ENCODE data around the gene TRIM72.
"Not testable (repeated sequence)": the region's sequence is repeated elsewhere in the genome, so short reads cannot be mapped to it uniquely, and the experiment has no call there.

Gene TRIM72, protein sequence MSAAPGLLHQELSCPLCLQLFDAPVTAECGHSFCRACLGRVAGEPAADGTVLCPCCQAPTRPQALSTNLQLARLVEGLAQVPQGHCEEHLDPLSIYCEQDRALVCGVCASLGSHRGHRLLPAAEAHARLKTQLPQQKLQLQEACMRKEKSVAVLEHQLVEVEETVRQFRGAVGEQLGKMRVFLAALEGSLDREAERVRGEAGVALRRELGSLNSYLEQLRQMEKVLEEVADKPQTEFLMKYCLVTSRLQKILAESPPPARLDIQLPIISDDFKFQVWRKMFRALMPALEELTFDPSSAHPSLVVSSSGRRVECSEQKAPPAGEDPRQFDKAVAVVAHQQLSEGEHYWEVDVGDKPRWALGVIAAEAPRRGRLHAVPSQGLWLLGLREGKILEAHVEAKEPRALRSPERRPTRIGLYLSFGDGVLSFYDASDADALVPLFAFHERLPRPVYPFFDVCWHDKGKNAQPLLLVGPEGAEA

GRCh38 chr16:31213877-31214707, at the start of gene TRIM72:
Gene TRIM72, plus strand, starts transcription at chr16:31214119. Its CDS starts 620 bp downstream, at chr16:31214739.
- DNase-seq (ENCODE audit: low read depth in 2 of 2): no peak

DNA sequence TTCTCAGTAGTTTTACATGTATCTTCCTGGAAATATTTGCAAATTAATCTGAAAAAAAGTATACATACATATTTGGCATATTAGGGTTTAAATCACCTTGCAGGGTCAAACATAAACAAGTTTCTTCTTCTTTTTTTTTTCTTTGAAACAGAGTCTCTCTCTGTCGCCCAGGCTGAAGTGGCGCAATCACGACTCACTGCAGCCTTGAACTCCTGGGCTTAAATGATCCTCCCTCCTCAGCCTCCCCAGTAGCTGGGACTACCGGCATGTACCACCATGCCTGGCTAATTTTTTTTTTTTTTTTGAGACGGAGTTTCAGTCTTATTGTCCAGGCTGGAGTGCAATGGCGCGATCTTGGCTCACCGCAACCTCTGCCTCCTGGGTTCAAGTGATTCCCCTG, 46.6 kb upstream of the TRIM72 start:
- no peak for DNase-seq (ENCODE audit: low read depth in 2 of 2)

- no peak for DNase-seq (ENCODE audit: low read depth in 2 of 2)
Observed at GRCh38 chr16:31168848-31169247, 45.1 kb upstream of the TRIM72 start.

GRCh38 chr16:31170048-31170447, 43.9 kb upstream of the TRIM72 start:
- not testable (repeated sequence) for DNase-seq (ENCODE audit: low read depth in 2 of 2)

DNA sequence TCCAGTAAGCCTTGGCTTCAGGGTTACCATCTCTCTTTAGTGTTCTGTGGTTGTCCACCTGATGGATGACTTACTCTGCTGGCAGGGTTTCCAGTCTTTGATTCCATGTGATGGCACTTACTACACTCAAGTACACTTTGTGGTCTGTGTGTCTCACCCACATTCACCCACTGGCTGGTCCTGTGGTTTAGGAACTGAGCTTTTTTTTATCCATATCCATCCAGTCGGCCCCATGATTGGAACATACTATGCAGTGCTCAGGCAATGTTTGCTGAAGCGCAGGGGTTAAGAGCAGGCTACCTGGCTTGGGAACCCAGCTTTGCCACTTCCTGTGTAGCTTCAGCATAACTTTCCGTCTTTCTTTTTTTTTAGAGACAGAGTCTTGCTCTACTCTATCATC, 36.8 kb upstream of the TRIM72 start:
- peak in 1 of 2 donors; percentile 25 for DNase-seq (ENCODE audit: low read depth in 2 of 2)

DNA sequence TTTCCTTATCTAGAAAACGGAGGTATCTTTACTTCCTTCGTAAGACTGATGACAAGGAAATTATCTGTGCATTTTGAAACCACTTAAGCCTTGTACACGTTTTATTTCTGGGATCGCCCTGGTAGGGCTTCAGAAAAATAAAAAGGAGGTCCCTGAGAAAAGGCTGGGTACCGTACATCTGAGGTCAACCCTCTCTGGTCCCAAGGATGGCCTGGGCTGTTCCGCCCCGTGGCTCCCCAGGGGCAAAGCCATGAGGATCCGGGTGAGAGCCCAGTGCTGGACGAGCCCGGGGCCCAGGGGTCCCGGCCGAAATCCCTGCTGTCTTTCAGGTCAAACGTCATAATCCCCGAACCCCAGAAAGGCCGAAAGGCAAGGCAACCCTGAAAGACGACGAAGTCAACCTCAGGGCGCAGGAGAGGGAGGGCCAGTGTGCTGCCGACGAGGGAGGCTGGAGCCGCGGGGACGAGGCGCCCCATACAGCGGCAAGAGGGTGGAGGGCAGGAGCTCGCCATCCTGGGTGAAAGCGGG, 34.6 kb upstream of the TRIM72 start:
- DNase-seq (ENCODE audit: low read depth in 2 of 2): no peak

DNA sequence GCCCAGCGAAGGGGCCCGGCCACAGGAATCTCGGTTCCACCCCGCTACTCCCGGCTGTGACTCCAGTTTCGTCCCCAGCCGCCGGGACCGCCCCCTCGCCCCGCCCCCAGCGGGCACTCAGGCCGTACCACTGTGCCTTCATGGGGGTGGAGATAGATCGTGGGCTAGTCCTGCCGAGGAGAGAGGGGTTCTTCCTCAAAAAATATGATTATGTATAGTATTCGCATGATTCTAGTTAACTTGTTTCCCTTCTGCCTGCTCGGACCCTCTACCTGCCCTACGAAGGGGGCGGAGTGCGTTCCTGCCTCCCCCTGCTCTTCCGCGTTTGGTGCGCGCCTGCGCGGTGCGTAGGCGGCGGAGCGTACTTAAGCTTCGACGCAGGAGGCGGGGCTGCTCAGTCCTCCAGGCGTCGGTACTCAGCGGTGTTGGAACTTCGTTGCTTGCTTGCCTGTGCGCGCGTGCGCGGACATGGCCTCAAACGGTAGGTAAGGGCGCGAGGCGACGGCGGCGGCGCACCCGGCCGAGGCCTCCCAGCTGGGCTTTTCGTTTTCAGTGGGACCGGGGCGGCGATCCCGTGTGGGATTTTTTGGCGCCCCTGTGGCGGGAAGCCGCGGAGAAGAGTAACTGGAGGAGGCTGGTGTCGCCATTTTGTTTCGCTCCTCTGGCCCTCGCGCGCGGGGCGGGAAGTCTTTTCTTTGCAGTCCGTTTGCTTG, 34.0 kb upstream of the TRIM72 start, which contains the start of gene FUS:
FUS (plus strand) TSS at position 393 of the 713 bp plus-strand sequence; CDS start at position 469, 76 bp downstream.
- peak; percentile 83 to 86 for DNase-seq (ENCODE audit: low read depth in 2 of 2)

- no peak for DNase-seq (ENCODE audit: low read depth in 2 of 2)
Observed at GRCh38 chr16:31181102-31181830, 32.7 kb upstream of the TRIM72 start.

DNA sequence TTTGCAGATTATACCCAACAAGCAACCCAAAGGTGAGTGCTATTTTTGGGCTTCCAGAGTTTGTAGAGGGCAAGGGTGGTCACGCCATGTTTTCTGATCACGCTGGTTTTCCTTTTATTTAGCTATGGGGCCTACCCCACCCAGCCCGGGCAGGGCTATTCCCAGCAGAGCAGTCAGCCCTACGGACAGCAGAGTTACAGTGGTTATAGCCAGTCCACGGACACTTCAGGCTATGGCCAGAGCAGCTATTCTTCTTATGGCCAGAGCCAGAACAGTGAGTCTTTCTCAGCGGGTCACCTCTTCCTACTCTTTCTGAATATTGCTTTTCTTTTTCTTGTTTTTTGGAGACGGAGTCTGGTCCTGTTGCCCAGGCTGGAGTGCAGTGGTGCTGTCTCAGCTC, 31.5 kb upstream of the TRIM72 start:
- no peak for DNase-seq (ENCODE audit: low read depth in 2 of 2)

DNA sequence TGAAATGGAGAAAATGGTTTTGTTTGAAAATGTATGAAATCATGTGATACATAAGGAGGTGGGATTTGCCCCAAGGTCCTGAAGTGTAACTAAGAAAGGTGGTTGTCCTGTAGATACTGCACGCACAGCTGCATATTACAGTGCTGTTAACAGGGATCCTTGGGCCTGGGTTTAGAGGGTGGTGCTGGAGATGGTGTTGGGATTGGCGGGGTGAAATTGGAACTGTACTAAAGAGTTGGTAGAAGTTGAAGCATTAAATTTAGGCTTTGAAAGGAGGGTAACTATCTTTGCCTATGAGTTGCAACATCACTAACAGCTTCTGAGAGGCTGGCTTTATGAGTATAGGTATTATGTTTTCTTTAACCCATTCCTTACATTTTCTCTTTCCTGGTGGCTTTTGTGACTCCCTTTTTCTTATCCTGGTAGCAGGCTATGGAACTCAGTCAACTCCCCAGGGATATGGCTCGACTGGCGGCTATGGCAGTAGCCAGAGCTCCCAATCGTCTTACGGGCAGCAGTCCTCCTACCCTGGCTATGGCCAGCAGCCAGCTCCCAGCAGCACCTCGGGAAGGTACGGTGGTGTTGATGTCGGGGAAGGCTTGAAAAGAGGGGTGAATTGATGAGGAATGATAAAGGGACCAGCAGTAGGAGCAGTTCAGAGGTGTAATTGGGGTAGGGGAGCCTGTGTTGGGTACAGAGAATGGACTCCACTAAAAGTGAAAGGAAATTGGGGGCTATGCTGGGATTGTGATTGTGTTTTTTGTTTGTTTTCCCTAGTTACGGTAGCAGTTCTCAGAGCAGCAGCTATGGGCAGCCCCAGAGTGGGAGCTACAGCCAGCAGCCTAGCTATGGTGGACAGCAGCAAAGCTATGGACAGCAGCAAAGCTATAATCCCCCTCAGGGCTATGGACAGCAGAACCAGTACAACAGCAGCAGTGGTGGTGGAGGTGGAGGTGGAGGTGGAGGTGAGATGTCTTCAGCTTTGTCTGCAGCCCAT, 30.2 kb upstream of the TRIM72 start:
- no peak for DNase-seq (ENCODE audit: low read depth in 2 of 2)

DNA sequence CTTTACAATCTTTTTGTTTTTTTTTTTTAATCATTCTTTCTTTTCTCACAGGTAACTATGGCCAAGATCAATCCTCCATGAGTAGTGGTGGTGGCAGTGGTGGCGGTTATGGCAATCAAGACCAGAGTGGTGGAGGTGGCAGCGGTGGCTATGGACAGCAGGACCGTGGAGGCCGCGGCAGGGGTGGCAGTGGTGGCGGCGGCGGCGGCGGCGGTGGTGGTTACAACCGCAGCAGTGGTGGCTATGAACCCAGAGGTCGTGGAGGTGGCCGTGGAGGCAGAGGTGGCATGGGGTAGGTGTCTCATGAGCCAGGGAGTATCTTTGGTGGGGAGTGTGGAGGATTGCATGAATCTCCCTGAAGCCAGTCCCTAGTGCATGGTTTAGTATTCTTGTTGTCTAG, 29.0 kb upstream of the TRIM72 start:
- DNase-seq (ENCODE audit: low read depth in 2 of 2): no peak

GRCh38 chr16:31185339-31185738, 28.6 kb upstream of the TRIM72 start:
- DNase-seq (ENCODE audit: low read depth in 2 of 2): no peak

DNA sequence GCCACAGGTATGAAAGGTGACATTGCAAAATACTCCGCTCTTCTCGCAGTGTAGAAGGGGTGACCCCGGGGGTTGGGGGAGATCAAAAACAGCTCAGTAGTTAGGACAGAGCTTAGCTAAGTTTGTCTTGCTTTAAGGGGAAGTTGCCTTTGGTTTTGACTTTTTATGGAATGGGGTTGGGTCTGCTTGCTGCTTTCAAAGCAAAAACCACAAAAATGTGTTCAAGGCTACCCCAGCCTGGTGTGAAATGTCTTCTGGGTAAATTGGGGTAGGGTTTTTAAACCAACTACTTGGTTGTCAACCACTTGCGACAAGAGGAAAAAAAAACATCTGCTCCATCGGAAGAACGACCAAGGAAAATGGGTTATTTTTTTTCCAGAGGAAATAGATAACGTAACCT, 27.7 kb upstream of the TRIM72 start:
- no peak for DNase-seq (ENCODE audit: low read depth in 2 of 2)

DNA sequence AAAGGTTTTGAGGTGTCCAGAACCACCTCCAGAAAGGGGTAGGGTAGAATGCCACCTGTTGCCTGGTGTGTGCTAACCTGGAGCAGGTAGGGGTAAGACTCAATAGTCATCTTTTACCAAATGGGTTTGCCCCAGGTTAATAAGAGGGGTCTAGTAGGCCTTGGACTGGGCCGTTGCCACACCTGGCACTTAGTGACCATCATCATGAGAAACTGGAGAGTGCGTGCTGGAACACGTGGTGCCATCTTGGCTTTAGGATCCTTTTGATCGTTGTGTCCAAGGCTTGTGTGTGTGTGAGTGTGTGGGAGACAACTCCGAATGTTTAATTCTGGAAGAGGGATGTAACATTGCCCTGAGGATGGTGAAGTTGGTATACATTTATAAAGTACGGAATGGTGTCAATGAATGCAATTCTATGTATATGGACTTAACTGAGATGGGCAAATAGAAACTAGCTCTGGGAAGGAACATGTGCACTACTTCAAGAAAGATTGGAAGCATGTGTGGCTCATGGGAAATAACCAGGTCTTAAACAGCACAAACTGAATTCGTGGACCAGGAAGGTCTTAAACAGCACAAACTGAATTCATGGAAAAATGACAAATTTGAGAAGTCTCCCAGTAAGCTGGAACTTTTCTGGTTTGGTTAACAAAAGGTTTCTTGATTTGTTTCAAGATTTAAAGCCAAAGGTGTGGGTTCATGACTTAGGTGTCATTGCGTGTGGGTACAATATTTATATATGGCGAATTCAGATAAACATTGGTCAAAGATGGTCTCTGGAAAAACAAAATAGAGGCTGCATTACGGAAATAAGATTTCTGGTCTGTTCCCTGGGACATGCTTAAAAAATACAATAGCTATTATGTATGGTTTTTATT, 26.8 kb upstream of the TRIM72 start:
- no peak for DNase-seq (ENCODE audit: low read depth in 2 of 2)

GRCh38 chr16:31187808-31188189, 26.1 kb upstream of the TRIM72 start:
- no peak for DNase-seq (ENCODE audit: low read depth in 2 of 2)

GRCh38 chr16:31188450-31189411, 25.2 kb upstream of the TRIM72 start:
- no peak for DNase-seq (ENCODE audit: low read depth in 2 of 2)

- no peak for DNase-seq (ENCODE audit: low read depth in 2 of 2)
Observed at GRCh38 chr16:31189412-31189778, 24.5 kb upstream of the TRIM72 start.

DNA sequence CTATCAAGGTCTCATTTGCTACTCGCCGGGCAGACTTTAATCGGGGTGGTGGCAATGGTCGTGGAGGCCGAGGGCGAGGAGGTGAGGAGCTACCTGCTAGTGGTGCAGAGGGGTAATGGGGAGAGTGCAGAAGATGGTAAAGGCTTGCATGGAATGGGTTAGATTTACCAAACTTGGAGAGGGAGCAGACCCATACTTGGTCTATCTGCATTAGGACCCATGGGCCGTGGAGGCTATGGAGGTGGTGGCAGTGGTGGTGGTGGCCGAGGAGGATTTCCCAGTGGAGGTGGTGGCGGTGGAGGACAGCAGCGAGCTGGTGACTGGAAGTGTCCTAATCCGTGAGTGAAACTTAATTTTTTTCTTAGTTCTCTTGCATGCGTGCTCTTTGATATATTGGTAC, 23.9 kb upstream of the TRIM72 start:
- DNase-seq (ENCODE audit: low read depth in 2 of 2): no peak

All from stimulated activated CD8-positive, alpha-beta memory T cell treated with anti-CD3 and anti-CD28 coated beads, Interleukin-2, amount 100 ng/mL, for 48 hours (primary cell).